ENCODE results near the gene ADAMTS9. TPM values are rescaled to one million over a fixed set of nuclear protein-coding genes. Genes with fewer than 3 reads are reported as not detected.

The ADAMTS9 gene
- total and polyA plus RNA-seq, 4 donors = 21.8 to 74.5 (median 45.7) TPM

- no peaks in the 10 kb centered on the region for H3K9me3 ChIP-seq (ENCODE audit: control insufficient read depth, insufficient read depth, low read length)
- no peaks in the 10 kb centered on the region for H3K27me3 ChIP-seq (ENCODE audit: control insufficient read depth, insufficient read depth, low read length)
- H3K4me3 ChIP-seq (ENCODE audit: low read depth, low read length) = no peak overlapping the region
- WGBS (ENCODE audit: insufficient coverage) = 75% methylated on average over 4 of the region's 9 CpGs
- no peak overlapping the region for H3K27ac ChIP-seq (ENCODE audit: low read depth, low read length)
- DNase-seq (ENCODE audit: low read depth in 4 of 6, low spot score in 6 of 6) = peak in 1 of 6 donors; percentile 33
- H3K4me1 ChIP-seq (ENCODE audit: control insufficient read depth, insufficient read depth, low read length) = no peaks in the 10 kb centered on the region
- H3K36me3 ChIP-seq (ENCODE audit: control insufficient read depth, insufficient read depth, low read length) = no peaks in the 10 kb centered on the region
These were observed 93.7 kb downstream of the ADAMTS9 start for GRCh38 chr3:64594134-64594533.

GRCh38 chr3:64593350-64593749, 94.5 kb downstream of the ADAMTS9 start:
- 77% methylated on average over 1 of the region's 3 CpGs for whole genome bisulfite sequencing (ENCODE audit: insufficient coverage)
- no peak overlapping the region for H3K27ac ChIP-seq (ENCODE audit: low read depth, low read length)
- no peaks in the 10 kb centered on the region for H3K4me1 ChIP-seq (ENCODE audit: control insufficient read depth, insufficient read depth, low read length)

GRCh38 chr3:64591615-64592014, 96.2 kb downstream of the ADAMTS9 start:
- DNase-seq (ENCODE audit: low read depth in 4 of 6, low spot score in 6 of 6) = peak in 1 of 6 donors; percentile 36
- no peaks in the 10 kb centered on the region for H3K27me3 ChIP-seq (ENCODE audit: control insufficient read depth, insufficient read depth, low read length)
- no peak overlapping the region for H3K27ac ChIP-seq (ENCODE audit: low read depth, low read length)
- H3K9me3 ChIP-seq (ENCODE audit: control insufficient read depth, insufficient read depth, low read length) = no peaks in the 10 kb centered on the region
- no peaks in the 10 kb centered on the region for H3K36me3 ChIP-seq (ENCODE audit: control insufficient read depth, insufficient read depth, low read length)
- H3K4me1 ChIP-seq (ENCODE audit: control insufficient read depth, insufficient read depth, low read length) = no peaks in the 10 kb centered on the region
- no CpG with 5 or more reads among the region's 1 CpG for WGBS (ENCODE audit: insufficient coverage)
- H3K4me3 ChIP-seq (ENCODE audit: low read depth, low read length) = no peak overlapping the region

More at GRCh38 chr3:64593350-64593749, 94.5 kb downstream of the ADAMTS9 start:
- no peak for DNase-seq (ENCODE audit: low read depth in 4 of 6, low spot score in 6 of 6)
- H3K9me3 ChIP-seq (ENCODE audit: control insufficient read depth, insufficient read depth, low read length) = no peaks in the 10 kb centered on the region
- H3K36me3 ChIP-seq (ENCODE audit: control insufficient read depth, insufficient read depth, low read length) = no peaks in the 10 kb centered on the region
- no peaks in the 10 kb centered on the region for H3K27me3 ChIP-seq (ENCODE audit: control insufficient read depth, insufficient read depth, low read length)
- no peak overlapping the region for H3K4me3 ChIP-seq (ENCODE audit: low read depth, low read length)

GRCh38 chr3:64588380-64588779, 99.4 kb downstream of the ADAMTS9 start:
- Histone ChIP-seq H3K27me3 (ENCODE audit: control insufficient read depth, insufficient read depth, low read length) (no peaks in the 10 kb centered on the region), H3K9me3 (ENCODE audit: control insufficient read depth, insufficient read depth, low read length) (no peaks in the 10 kb centered on the region), H3K27ac (ENCODE audit: low read depth, low read length) (no peak overlapping the region), H3K4me1 (ENCODE audit: control insufficient read depth, insufficient read depth, low read length) (no peaks in the 10 kb centered on the region), H3K4me3 (ENCODE audit: low read depth, low read length) (no peak overlapping the region), H3K36me3 (ENCODE audit: control insufficient read depth, insufficient read depth, low read length) (no peaks in the 10 kb centered on the region)
- 63% methylated on average over 1 of the region's 1 CpG for WGBS (ENCODE audit: insufficient coverage)
- DNase-seq (ENCODE audit: low read depth in 4 of 6, low spot score in 6 of 6) = no peak

GRCh38 chr3:64586952-64587351, 100.8 kb downstream of the ADAMTS9 start:
- Histone ChIP-seq H3K9me3 (ENCODE audit: control insufficient read depth, insufficient read depth, low read length) (no peaks in the 10 kb centered on the region), H3K36me3 (ENCODE audit: control insufficient read depth, insufficient read depth, low read length) (no peaks in the 10 kb centered on the region), H3K4me1 (ENCODE audit: control insufficient read depth, insufficient read depth, low read length) (no peaks in the 10 kb centered on the region), H3K27me3 (ENCODE audit: control insufficient read depth, insufficient read depth, low read length) (no peaks in the 10 kb centered on the region), H3K27ac (ENCODE audit: low read depth, low read length) (peak overlapping the region; percentile 6), H3K4me3 (ENCODE audit: low read depth, low read length) (no peak overlapping the region)
- 31% methylated on average over 2 of the region's 4 CpGs for WGBS (ENCODE audit: insufficient coverage)
- peak in 1 of 6 donors; percentile 46 for DNase-seq (ENCODE audit: low read depth in 4 of 6, low spot score in 6 of 6)

- 50% methylated on average over 1 of the region's 1 CpG for WGBS (ENCODE audit: insufficient coverage)
- H3K9me3 ChIP-seq (ENCODE audit: control insufficient read depth, insufficient read depth, low read length) = no peaks in the 10 kb centered on the region
- no peaks in the 10 kb centered on the region for H3K36me3 ChIP-seq (ENCODE audit: control insufficient read depth, insufficient read depth, low read length)
- DNase-seq (ENCODE audit: low read depth in 4 of 6, low spot score in 6 of 6) = peak in 1 of 6 donors; percentile 64
- no peak overlapping the region for H3K27ac ChIP-seq (ENCODE audit: low read depth, low read length)
- no peak overlapping the region for H3K4me3 ChIP-seq (ENCODE audit: low read depth, low read length)
- no peaks in the 10 kb centered on the region for H3K27me3 ChIP-seq (ENCODE audit: control insufficient read depth, insufficient read depth, low read length)
- no peaks in the 10 kb centered on the region for H3K4me1 ChIP-seq (ENCODE audit: control insufficient read depth, insufficient read depth, low read length)
These were observed 103.6 kb downstream of the ADAMTS9 start for GRCh38 chr3:64584179-64584578.

- no peaks in the 10 kb centered on the region for H3K9me3 ChIP-seq (ENCODE audit: control insufficient read depth, insufficient read depth, low read length)
- no peaks in the 10 kb centered on the region for H3K36me3 ChIP-seq (ENCODE audit: control insufficient read depth, insufficient read depth, low read length)
- 90% methylated on average over 3 of the region's 3 CpGs for WGBS (ENCODE audit: insufficient coverage)
- H3K4me3 ChIP-seq (ENCODE audit: low read depth, low read length) = no peak overlapping the region
- no peak for DNase-seq (ENCODE audit: low read depth in 4 of 6, low spot score in 6 of 6)
- no peaks in the 10 kb centered on the region for H3K27me3 ChIP-seq (ENCODE audit: control insufficient read depth, insufficient read depth, low read length)
- peaks cover 4% of the 10 kb centered on the region for H3K4me1 ChIP-seq (ENCODE audit: control insufficient read depth, insufficient read depth, low read length)
- no peak overlapping the region for H3K27ac ChIP-seq (ENCODE audit: low read depth, low read length)
These were observed 109.0 kb downstream of the ADAMTS9 start for GRCh38 chr3:64578797-64579196.

GRCh38 chr3:64578062-64578770, 109.6 kb downstream of the ADAMTS9 start:
- H3K27ac ChIP-seq (ENCODE audit: low read depth, low read length) = no peak overlapping the region
- 83% methylated on average over 4 of the region's 7 CpGs for WGBS (ENCODE audit: insufficient coverage)
- H3K27me3 ChIP-seq (ENCODE audit: control insufficient read depth, insufficient read depth, low read length) = no peaks in the 10 kb centered on the region
- H3K4me3 ChIP-seq (ENCODE audit: low read depth, low read length) = no peak overlapping the region
- H3K36me3 ChIP-seq (ENCODE audit: control insufficient read depth, insufficient read depth, low read length) = no peaks in the 10 kb centered on the region
- H3K9me3 ChIP-seq (ENCODE audit: control insufficient read depth, insufficient read depth, low read length) = no peaks in the 10 kb centered on the region
- peaks cover 4% of the 10 kb centered on the region for H3K4me1 ChIP-seq (ENCODE audit: control insufficient read depth, insufficient read depth, low read length)
- DNase-seq (ENCODE audit: low read depth in 4 of 6, low spot score in 6 of 6) = no peak

DNA sequence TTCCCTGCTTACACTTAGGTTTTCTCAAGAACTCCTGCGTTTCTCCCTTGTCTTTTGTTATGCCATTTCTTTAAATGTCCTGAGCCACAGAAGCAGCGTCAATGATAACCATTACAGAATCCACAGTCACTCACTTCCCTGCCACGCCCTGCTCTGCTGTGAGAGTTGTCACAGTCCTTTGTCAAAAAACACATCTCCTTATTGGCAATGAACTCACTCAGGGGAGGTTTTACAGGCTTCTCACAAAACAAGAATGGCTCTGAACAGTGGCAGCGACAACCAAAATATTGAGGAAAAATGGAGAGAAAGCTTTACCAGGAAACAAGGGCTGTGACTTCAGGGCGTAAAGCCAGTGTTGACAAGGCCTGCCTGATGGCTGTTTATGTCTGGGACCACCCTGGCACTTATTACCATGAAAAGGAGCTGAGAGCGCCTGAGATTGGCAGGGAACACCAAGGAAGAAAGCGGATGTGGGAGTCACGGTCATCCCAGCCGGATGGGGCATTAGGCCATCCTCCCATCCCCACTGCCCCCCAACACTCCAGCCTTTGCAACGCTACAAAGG, 111.5 kb downstream of the ADAMTS9 start:
- peaks cover 8% of the 10 kb centered on the region for H3K4me1 ChIP-seq (ENCODE audit: control insufficient read depth, insufficient read depth, low read length)
- WGBS (ENCODE audit: insufficient coverage) = 74% methylated on average over 6 of the region's 10 CpGs
- no peaks in the 10 kb centered on the region for H3K27me3 ChIP-seq (ENCODE audit: control insufficient read depth, insufficient read depth, low read length)
- DNase-seq (ENCODE audit: low read depth in 4 of 6, low spot score in 6 of 6) = peak in 1 of 6 donors; percentile 78
- no peak overlapping the region for H3K4me3 ChIP-seq (ENCODE audit: low read depth, low read length)
- no peak overlapping the region for H3K27ac ChIP-seq (ENCODE audit: low read depth, low read length)
- no peaks in the 10 kb centered on the region for H3K36me3 ChIP-seq (ENCODE audit: control insufficient read depth, insufficient read depth, low read length)
- H3K9me3 ChIP-seq (ENCODE audit: control insufficient read depth, insufficient read depth, low read length) = no peaks in the 10 kb centered on the region
